Measurements from ENCODE around the gene STRN4. TPM values are rescaled to one million over a fixed set of nuclear protein-coding genes. Genes with fewer than 3 reads are reported as not detected.

The STRN4 gene
- total and polyA plus RNA-seq, 9 of the 15 experiments (the other 6 are each of a cell fraction or from before 2014, with no cell fraction given), result 0.62 to 83.7 (median 36.9) TPM

DNA sequence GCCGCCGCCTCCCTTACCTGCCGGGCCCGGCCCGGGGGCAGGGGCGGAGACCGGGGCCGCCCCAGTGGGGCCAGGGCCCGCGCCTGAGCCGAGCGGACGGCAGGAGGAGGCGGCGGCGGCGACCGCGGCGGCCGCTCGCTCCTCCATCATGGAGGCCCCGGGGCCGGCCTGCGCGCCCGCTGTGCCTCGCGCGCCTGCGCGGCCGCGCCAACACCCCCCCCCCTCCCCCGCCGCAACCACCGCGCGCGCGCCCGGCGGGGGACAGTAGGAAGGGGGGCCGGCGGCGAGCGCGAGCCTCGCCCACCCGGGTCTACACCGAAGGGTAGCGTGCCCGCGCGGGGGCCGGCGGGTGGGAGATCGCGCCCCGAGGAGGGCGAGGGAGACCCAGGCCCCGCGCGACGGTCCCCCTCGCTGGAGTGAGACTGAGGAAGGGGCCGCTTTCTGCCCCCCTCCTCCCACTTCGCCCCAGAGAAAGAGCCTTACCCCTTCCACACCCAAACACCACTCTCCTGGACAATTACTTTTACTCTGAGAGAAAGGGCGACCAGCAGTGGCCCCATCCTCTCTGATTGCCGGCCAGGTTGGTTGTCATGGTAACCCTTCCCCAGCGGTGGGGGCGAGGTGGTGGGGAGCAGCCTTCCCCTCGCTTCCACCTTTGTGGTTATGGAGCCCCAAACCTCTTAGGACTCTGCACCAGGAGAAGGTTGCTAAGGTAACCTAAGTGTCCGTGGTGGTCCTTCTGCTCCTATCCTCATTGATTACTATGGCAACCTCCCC lies at the start of gene STRN4 (continued):
- no peak for TF ChIP-seq MITF (IDR thresholded peaks at IDR 0.05)
- TF ChIP-seq SRF (CRISPR knock-in tag; IDR thresholded peaks at IDR 0.05), result no peak
- TF ChIP-seq MAZ (CRISPR knock-in tag; conservative IDR thresholded peaks at IDR 0.05 in 1 of 2, IDR thresholded peaks at IDR 0.05 in 1 of 2), result peak; percentile 51 to 66
- TF ChIP-seq TCF7 (IDR thresholded peaks at IDR 0.05; ENCODE audit: borderline replicate concordance), result no peak
- TF ChIP-seq ZFX (CRISPR knock-in tag; IDR thresholded peaks at IDR 0.05), result no peak
- TF ChIP-seq, protein P1, sequence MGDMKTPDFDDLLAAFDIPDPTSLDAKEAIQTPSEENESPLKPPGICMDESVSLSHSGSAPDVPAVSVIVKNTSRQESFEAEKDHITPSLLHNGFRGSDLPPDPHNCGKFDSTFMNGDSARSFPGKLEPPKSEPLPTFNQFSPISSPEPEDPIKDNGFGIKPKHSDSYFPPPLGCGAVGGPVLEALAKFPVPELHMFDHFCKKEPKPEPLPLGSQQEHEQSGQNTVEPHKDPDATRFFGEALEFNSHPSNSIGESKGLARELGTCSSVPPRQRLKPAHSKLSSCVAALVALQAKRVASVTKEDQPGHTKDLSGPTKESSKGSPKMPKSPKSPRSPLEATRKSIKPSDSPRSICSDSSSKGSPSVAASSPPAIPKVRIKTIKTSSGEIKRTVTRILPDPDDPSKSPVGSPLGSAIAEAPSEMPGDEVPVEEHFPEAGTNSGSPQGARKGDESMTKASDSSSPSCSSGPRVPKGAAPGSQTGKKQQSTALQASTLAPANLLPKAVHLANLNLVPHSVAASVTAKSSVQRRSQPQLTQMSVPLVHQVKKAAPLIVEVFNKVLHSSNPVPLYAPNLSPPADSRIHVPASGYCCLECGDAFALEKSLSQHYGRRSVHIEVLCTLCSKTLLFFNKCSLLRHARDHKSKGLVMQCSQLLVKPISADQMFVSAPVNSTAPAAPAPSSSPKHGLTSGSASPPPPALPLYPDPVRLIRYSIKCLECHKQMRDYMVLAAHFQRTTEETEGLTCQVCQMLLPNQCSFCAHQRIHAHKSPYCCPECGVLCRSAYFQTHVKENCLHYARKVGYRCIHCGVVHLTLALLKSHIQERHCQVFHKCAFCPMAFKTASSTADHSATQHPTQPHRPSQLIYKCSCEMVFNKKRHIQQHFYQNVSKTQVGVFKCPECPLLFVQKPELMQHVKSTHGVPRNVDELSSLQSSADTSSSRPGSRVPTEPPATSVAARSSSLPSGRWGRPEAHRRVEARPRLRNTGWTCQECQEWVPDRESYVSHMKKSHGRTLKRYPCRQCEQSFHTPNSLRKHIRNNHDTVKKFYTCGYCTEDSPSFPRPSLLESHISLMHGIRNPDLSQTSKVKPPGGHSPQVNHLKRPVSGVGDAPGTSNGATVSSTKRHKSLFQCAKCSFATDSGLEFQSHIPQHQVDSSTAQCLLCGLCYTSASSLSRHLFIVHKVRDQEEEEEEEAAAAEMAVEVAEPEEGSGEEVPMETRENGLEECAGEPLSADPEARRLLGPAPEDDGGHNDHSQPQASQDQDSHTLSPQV (IDR thresholded peaks at IDR 0.05), result 0 out of 2 replicates have a peak, but pooled peaks have one; percentile 3
- no peak for TF ChIP-seq ZNF253 (CRISPR knock-in tag; conservative IDR thresholded peaks at IDR 0.05)
- no peak for TF ChIP-seq ZBTB12 (CRISPR knock-in tag; IDR thresholded peaks at IDR 0.05)
- TF ChIP-seq ZNF239 (CRISPR knock-in tag; IDR thresholded peaks at IDR 0.05), result no peak
- peak in 1 of 2 experiments; percentile 90; a peak in 2 of 4 replicates for TF ChIP-seq CSDE1 (IDR thresholded peaks at IDR 0.05)
- TF ChIP-seq PCBP1 (IDR thresholded peaks at IDR 0.05; ENCODE audit: low read depth, low read length, poor library complexity, severe bottlenecking), result peak; percentile 6
- no peak for TF ChIP-seq ZNF24 (IDR thresholded peaks at IDR 0.05)
- TF ChIP-seq FOXK1 (CRISPR knock-in tag; IDR thresholded peaks at IDR 0.05; ENCODE audit: borderline replicate concordance), result no peak
- no peak for TF ChIP-seq SP1 (CRISPR knock-in tag; IDR thresholded peaks at IDR 0.05)
- no peak for TF ChIP-seq NBN (IDR thresholded peaks at IDR 0.05; ENCODE audit: low read depth)
